Kidney (tissue), 14 donors: ENCODE measurements around the gene MBD5. TPM values are rescaled to one million over a fixed set of nuclear protein-coding genes. Genes with fewer than 3 reads are reported as not detected.

Source experiments
- DNase-seq, 5 donors: peaks; one replicate each; pipeline ENCODE4 v3.0.0-alpha.2; 2013 to 2020
- FAIRE-seq: peaks from 2 replicates; lab custom pipeline; 2012; peaks lifted over from hg19 to GRCh38; lab: Jason Lieb, UNC
- H3K27ac ChIP-seq, 2 donors: one replicate each; pipeline ENCODE4 v1.7.0; 2013; ENCODE audit warnings: low read depth in 2 of 2, low read length in 2 of 2, inconsistent platforms in 1 of 2
- H3K27me3 ChIP-seq: one replicate; pipeline ENCODE4 v1.7.1; 2013; ENCODE audit warnings: low read length, inconsistent platforms; ENCODE audit not compliant: control insufficient read depth, insufficient read depth
- H3K36me3 ChIP-seq, 3 donors: one replicate each; pipeline versions ENCODE4 v1.7.0 to v1.7.1; 2013; ENCODE audit warnings: low read length in 3 of 3, control low read depth in 1 of 3, inconsistent platforms in 1 of 3; ENCODE audit not compliant: insufficient read depth in 3 of 3, control insufficient read depth in 2 of 3
- H3K4me1 ChIP-seq, 3 donors: one replicate each; pipeline versions ENCODE4 v1.7.0 to v1.7.1; 2013; ENCODE audit warnings: low read length in 3 of 3, inconsistent platforms in 1 of 3, low read depth in 1 of 3; ENCODE audit not compliant: control insufficient read depth in 2 of 3, insufficient read depth in 2 of 3
- H3K4me3 ChIP-seq, 3 donors: one replicate each; pipeline versions ENCODE4 v1.7.0 to v1.8.1; 2013; ENCODE audit warnings: low read length in 3 of 3, control low read depth in 1 of 3, inconsistent platforms in 1 of 3
- H3K9ac ChIP-seq, 3 donors: one replicate each; pipeline versions ENCODE4 v1.7.0 to v1.7.1; 2013; ENCODE audit warnings: low read length in 3 of 3, control low read depth in 1 of 3, inconsistent platforms in 1 of 3
- H3K9me3 ChIP-seq, 3 donors: one replicate each; pipeline versions ENCODE4 v1.7.0 to v1.7.1; 2013; ENCODE audit warnings: low read length in 3 of 3, control low read depth in 1 of 3, inconsistent platforms in 1 of 3; ENCODE audit not compliant: control insufficient read depth in 2 of 3, insufficient read depth in 1 of 3
- intact Hi-C: fragments of 100-400 bp; cut with DNase I; formaldehyde crosslinking; loops from one replicate; pipeline ENCODE4 v1.11.1; 2022
- polyA plus RNA-seq: library from polyadenylated mRNA; stranded (reverse); fragments of 350-450 nt; fragmentation: Illumina TruSeq; extraction: RNeasy Lipid Tissue Mini Kit (QIAGEN cat#74804); gene quantifications from one replicate; pipeline ENCODE4 v1.2.3, GENCODE V29; 2014; ENCODE audit warnings: low read depth, low replicate concordance; ENCODE audit not compliant: insufficient read depth
- total RNA-seq: library from RNA; stranded (reverse); fragmentation: NEBNext Ultra II Directional; extraction: Animal tissue kit (Norgen Biotek cat#: 25700); gene quantifications from one replicate; pipeline ENCODE4 v1.2.1, GENCODE V29; 2021
- TF ChIP-seq, protein P1 (sequence below): IDR thresholded peaks from 3 replicates; pipeline ENCODE4 v1.5.1; 2012; ENCODE audit warnings: mild to moderate bottlenecking, moderate library complexity, borderline replicate concordance; ENCODE audit not compliant: insufficient read depth; ENCODE audit errors: extremely low read depth
- donor health status: control.
- donor health status: control.
- donor health status: control.
- donor health status: control.
- donor health status: control.
- donor health status: DM: yes; HTN: yes; CAD: no.
- donor health status: Normal renal cell carcinoma (clear cell type).

Gene MBD5
- total and polyA plus RNA-seq, 2 donors from 2014 or later, result 6.9 to 66.8 TPM

DNA sequence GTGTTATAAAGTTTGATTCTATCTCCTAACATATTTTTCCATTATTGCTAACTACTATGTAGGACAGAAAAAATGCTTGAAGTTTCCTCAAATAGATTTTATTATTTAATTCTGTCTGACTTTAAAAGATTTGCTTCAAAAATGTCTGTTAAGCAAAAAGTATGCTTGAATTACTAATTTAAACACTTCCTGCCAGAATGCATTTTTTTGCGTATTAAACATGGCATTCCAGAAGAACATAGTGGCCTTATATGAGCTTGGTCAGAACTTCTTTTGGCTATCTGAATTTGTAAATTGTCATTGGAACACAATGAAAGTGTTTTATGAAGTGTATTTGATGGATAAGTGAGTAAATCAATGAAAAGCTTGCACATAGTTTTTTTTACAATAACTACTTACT, 37.8 kb downstream of the MBD5 start:
- Histone ChIP-seq H3K4me1 (peaks cover 0 to 10% (median 0%) of the 10 kb centered on the region in 3 donors), H3K9ac (no peak overlapping the region), H3K27me3 (no peaks in the 10 kb centered on the region), H3K9me3 (no peaks in the 10 kb centered on the region), H3K36me3 (peaks cover 0 to 2% (median 0%) of the 10 kb centered on the region in 3 donors), H3K4me3 (no peak overlapping the region), H3K27ac (no peak overlapping the region)
- DNase-seq (no peak), FAIRE-seq (no peak)
- TF ChIP-seq, protein P1, sequence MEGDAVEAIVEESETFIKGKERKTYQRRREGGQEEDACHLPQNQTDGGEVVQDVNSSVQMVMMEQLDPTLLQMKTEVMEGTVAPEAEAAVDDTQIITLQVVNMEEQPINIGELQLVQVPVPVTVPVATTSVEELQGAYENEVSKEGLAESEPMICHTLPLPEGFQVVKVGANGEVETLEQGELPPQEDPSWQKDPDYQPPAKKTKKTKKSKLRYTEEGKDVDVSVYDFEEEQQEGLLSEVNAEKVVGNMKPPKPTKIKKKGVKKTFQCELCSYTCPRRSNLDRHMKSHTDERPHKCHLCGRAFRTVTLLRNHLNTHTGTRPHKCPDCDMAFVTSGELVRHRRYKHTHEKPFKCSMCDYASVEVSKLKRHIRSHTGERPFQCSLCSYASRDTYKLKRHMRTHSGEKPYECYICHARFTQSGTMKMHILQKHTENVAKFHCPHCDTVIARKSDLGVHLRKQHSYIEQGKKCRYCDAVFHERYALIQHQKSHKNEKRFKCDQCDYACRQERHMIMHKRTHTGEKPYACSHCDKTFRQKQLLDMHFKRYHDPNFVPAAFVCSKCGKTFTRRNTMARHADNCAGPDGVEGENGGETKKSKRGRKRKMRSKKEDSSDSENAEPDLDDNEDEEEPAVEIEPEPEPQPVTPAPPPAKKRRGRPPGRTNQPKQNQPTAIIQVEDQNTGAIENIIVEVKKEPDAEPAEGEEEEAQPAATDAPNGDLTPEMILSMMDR, result no peak
- intact Hi-C loops, result no loop called here

DNA sequence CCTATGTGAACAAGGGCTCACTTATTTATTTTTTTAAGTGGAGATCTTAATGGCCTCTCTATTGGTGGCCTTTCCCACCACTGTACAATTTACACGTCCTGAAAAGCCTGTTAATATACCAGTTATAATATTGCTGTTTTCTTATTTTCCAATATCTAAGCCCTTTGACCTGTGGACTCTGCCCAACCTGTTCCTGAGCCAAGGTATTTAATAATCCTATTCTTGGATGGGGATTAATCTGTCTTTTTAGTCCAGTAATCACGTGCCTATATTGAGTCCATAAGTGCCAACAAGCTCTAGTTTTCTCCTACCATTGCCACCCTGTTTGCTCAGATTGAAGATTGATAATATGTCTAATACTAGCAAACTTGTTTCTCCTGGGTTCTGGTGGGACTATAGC, 42.7 kb downstream of the MBD5 start:
- Histone ChIP-seq H3K9ac (no peak overlapping the region), H3K27ac (no peak overlapping the region), H3K4me3 (no peak overlapping the region), H3K9me3 (no peaks in the 10 kb centered on the region), H3K36me3 (no peaks in the 10 kb centered on the region), H3K27me3 (no peaks in the 10 kb centered on the region), H3K4me1 (peaks cover 0 to 10% (median 0%) of the 10 kb centered on the region in 3 donors)
- TF ChIP-seq, protein P1, result no peak
- FAIRE-seq (no peak), DNase-seq (no peak)
- intact Hi-C loops, result no loop called here

DNA sequence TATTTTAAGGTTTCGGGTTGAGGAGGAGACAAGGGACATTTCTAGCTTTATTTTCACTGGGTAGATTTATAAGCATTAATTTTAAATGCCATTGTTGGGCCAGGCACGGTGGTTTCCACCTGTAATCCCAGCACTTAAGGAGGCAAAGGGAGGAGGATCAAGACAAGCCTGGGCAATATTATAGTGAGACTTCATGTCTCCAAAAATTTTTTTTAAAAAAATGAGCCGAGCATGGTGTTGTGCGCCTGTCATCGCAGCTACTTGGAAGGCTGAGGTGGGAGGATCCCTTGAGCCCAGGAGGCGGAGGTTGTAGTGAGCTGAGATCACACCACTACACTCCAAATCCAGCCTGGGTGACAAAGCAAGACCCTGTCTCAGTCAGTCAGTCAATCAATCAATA, 45.0 kb downstream of the MBD5 start:
- no peak overlapping the region for H3K4me3 ChIP-seq
- DNase-seq (peak in 1 of 5 donors; percentile 9), FAIRE-seq (no peak)
- H3K27ac ChIP-seq, result no peak overlapping the region
- no peak overlapping the region for H3K9ac ChIP-seq
- peaks cover 0 to 10% (median 0%) of the 10 kb centered on the region in 3 donors for H3K4me1 ChIP-seq
- intact Hi-C loops, result no loop called here
- TF ChIP-seq, protein P1, result no peak
- H3K9me3 ChIP-seq, result no peaks in the 10 kb centered on the region
- H3K36me3 ChIP-seq, result no peaks in the 10 kb centered on the region
- no peaks in the 10 kb centered on the region for H3K27me3 ChIP-seq

DNA sequence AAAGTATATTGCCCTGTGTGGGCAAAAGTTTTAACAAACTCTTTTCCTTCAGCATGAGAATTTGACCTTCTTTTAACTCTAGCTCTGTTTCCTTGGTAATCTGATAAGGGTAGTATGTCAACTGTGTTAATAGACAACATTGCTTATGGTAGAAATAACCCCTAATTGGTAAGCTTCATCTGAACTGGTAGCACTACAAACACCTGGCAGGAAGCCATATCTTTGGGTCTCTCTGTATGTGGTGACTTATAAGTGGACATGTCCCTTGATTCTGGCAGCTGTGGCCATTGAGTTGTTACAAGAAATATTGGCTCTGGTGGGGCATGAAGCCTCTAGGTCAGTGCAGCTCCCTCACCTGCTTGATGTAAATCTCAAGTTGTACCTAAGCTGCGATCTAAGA, 46.9 kb downstream of the MBD5 start:
- DNase-seq (peak in 2 of 5 donors; percentile 7 to 13), FAIRE-seq (no peak)
- Histone ChIP-seq H3K36me3 (no peaks in the 10 kb centered on the region), H3K4me3 (no peak overlapping the region), H3K27me3 (no peaks in the 10 kb centered on the region), H3K9ac (no peak overlapping the region), H3K9me3 (no peaks in the 10 kb centered on the region), H3K4me1 (peaks cover 0 to 5% (median 0%) of the 10 kb centered on the region in 3 donors), H3K27ac (no peak overlapping the region)
- TF ChIP-seq, protein P1, result no peak
- intact Hi-C loops, result no loop called here
